Aorta (tissue), 5 donors: Measurements from ENCODE around the gene TET2. TPM values are rescaled to one million over a fixed set of nuclear protein-coding genes. Genes with fewer than 3 reads are reported as not detected.

Experiments
- ATAC-seq: fragments of 200-7000 bp; cut with Tn5 transposase; one replicate; pipeline ENCODE4 v1.9.1; 2022; ENCODE audit warnings: moderate library complexity; ENCODE audit not compliant: low FRiP score
- DNase-seq, 2 donors: peaks; one replicate each; pipeline ENCODE4 v3.0.0-alpha.2; 2020
- H3K27ac ChIP-seq, 2 donors: one replicate each; pipeline ENCODE4 v1.5.1; 2013; ENCODE audit warnings: low read length in 2 of 2, mild to moderate bottlenecking in 2 of 2, moderate library complexity in 2 of 2, control low read depth in 1 of 2, inconsistent platforms in 1 of 2, low read depth in 1 of 2
- H3K27me3 ChIP-seq, 2 donors: one replicate each; pipeline ENCODE4 v1.6.1; 2013; ENCODE audit warnings: control low read depth in 1 of 2, low read length in 1 of 2, mild to moderate bottlenecking in 1 of 2, moderate library complexity in 1 of 2; ENCODE audit not compliant: insufficient read depth in 2 of 2, control insufficient read depth in 1 of 2
- H3K36me3 ChIP-seq, 2 donors: one replicate each; pipeline ENCODE4 v1.6.1; 2013; ENCODE audit warnings: control low read depth in 1 of 2, low read length in 1 of 2, mild to moderate bottlenecking in 1 of 2; ENCODE audit not compliant: insufficient read depth in 2 of 2, control insufficient read depth in 1 of 2
- H3K4me1 ChIP-seq, 2 donors: one replicate each; pipeline ENCODE4 v1.6.1; 2013; ENCODE audit warnings: low read length in 2 of 2, control low read depth in 1 of 2, mild to moderate bottlenecking in 1 of 2, moderate library complexity in 1 of 2; ENCODE audit not compliant: insufficient read depth in 2 of 2, control insufficient read depth in 1 of 2
- H3K4me3 ChIP-seq, 2 donors: one replicate each; pipeline ENCODE4 v1.5.1; 2013; ENCODE audit warnings: low read length in 2 of 2, control low read depth in 1 of 2, mild to moderate bottlenecking in 1 of 2
- H3K9me3 ChIP-seq: one replicate; pipeline ENCODE4 v1.6.1; 2013; ENCODE audit warnings: mild to moderate bottlenecking, low read length; ENCODE audit not compliant: control insufficient read depth
- WGBS, 2 donors: extraction: QIAGEN DNeasy Blood & Tissue Kit; methylation state at CpG; one replicate each; pipeline ENCODE4 v1.1.7; 2013; 5-methylcytosine and 5-hydroxymethylcytosine counted together
- intact Hi-C, 2 donors: fragments of 100-400 bp; cut with DNase I; formaldehyde crosslinking; loops; one replicate each; pipeline versions ENCODE4 v1.14.2 to v1.15.0; 2022
- polyA plus RNA-seq, 2 donors: library from polyadenylated mRNA; stranded (reverse); fragments of 200-250 nt; gene quantifications; one replicate each; pipeline ENCODE4 v1.2.3, GENCODE V29; 2013
- total RNA-seq, 2 donors: library from RNA; stranded (reverse); fragmentation: NEBNext Ultra II Directional; extraction: Animal tissue kit (Norgen Biotek cat#: 25700); gene quantifications; one replicate each; pipeline ENCODE4 v1.2.1, GENCODE V29; 2021
- donor health status: healthy with polysubstance abuse.
- donor health status: Bipolar disorder and iron deficiency.
- donor health status: DM: no; HTN: no; CAD: no.
- donor health status: DM: no; HTN: no; CAD: no.
- donor health status: DM: yes; HTN: yes; CAD: no.

TET2 gene
- total and polyA plus RNA-seq, 4 donors, result 2.0 to 40.9 (median 21.8) TPM

- H3K27ac ChIP-seq, result no peak overlapping the region
- DNase-seq, result no peak
- no peak for ATAC-seq
- intact Hi-C loops, result loop anchor here (10.0 kb wide), 1 partner anchor 102 kb away; the partner anchor contains the start of gene TET2 (in 2 of the 2)
- no peaks in the 10 kb centered on the region for H3K27me3 ChIP-seq
- WGBS, 2 donors, result 4 to 7% methylated on average over 1 of the region's 1 CpG
- no peak overlapping the region for H3K4me3 ChIP-seq
- H3K36me3 ChIP-seq, result peaks cover 0 to 4% of the 10 kb centered on the region in 2 donors
- no peaks in the 10 kb centered on the region for H3K9me3 ChIP-seq
- peaks cover 2% of the 10 kb centered on the region in 2 donors for H3K4me1 ChIP-seq
Observed at GRCh38 chr4:105246712-105247111, 100.0 kb downstream of the TET2 start.

- H3K27me3 ChIP-seq, result no peaks in the 10 kb centered on the region
- 52 to 58% methylated on average over 1 of the region's 1 CpG for WGBS, 2 donors
- intact Hi-C loops, result loop anchor here (10.0 kb wide), 1 partner anchor 104 kb away; the partner anchor contains the start of gene TET2 (in 2 of the 2)
- peaks cover 0 to 4% of the 10 kb centered on the region in 2 donors for H3K36me3 ChIP-seq
- peaks cover 0 to 2% of the 10 kb centered on the region in 2 donors for H3K4me1 ChIP-seq
- DNase-seq, result no peak
- H3K4me3 ChIP-seq, result no peak overlapping the region
- H3K27ac ChIP-seq, result no peak overlapping the region
- ATAC-seq, result no peak
- no peaks in the 10 kb centered on the region for H3K9me3 ChIP-seq
Observed at GRCh38 chr4:105248613-105249012, 101.9 kb downstream of the TET2 start.

GRCh38 chr4:105257817-105258495 is 111.3 kb downstream of the TET2 start:
- H3K4me3 ChIP-seq, result no peak overlapping the region
- DNase-seq (no peak), ATAC-seq (no peak)
- no peak overlapping the region for H3K27ac ChIP-seq
- no peaks in the 10 kb centered on the region for H3K9me3 ChIP-seq
- no peaks in the 10 kb centered on the region for H3K36me3 ChIP-seq
- H3K27me3 ChIP-seq, result no peaks in the 10 kb centered on the region
- 96 to 98% methylated on average over 1 of the region's 1 CpG for WGBS, 2 donors
- no peaks in the 10 kb centered on the region for H3K4me1 ChIP-seq
- intact Hi-C loops, result no loop called here

GRCh38 chr4:105265689-105266088 is 119.0 kb downstream of the TET2 start:
- WGBS, 2 donors, result 94 to 96% methylated on average over 2 of the region's 2 CpGs
- H3K36me3 ChIP-seq, result peaks cover 2 to 8% of the 10 kb centered on the region in 2 donors
- intact Hi-C loops, result no loop called here
- H3K27me3 ChIP-seq, result no peaks in the 10 kb centered on the region
- no peaks in the 10 kb centered on the region for H3K4me1 ChIP-seq
- no peaks in the 10 kb centered on the region for H3K9me3 ChIP-seq
- ATAC-seq (no peak), DNase-seq (no peak)
- no peak overlapping the region for H3K4me3 ChIP-seq
- H3K27ac ChIP-seq, result no peak overlapping the region

- Histone ChIP-seq H3K27me3 (no peaks in the 10 kb centered on the region), H3K36me3 (peaks cover 2 to 8% of the 10 kb centered on the region in 2 donors), H3K4me3 (no peak overlapping the region), H3K27ac (no peak overlapping the region), H3K9me3 (no peaks in the 10 kb centered on the region), H3K4me1 (no peaks in the 10 kb centered on the region)
- intact Hi-C loops, result no loop called here
- ATAC-seq (no peak), DNase-seq (no peak)
- 93 to 97% methylated on average over 3 of the region's 3 CpGs for WGBS, 2 donors
Observed at GRCh38 chr4:105267280-105267679, 120.6 kb downstream of the TET2 start.

GRCh38 chr4:105272002-105272401 is 125.3 kb downstream of the TET2 start:
- ATAC-seq (no peak), DNase-seq (no peak)
- no peaks in the 10 kb centered on the region for H3K27me3 ChIP-seq
- peaks cover 4 to 19% of the 10 kb centered on the region in 2 donors for H3K36me3 ChIP-seq
- H3K4me1 ChIP-seq, result no peaks in the 10 kb centered on the region
- 89 to 91% methylated on average over 1 of the region's 1 CpG for WGBS, 2 donors
- H3K27ac ChIP-seq, result no peak overlapping the region
- H3K9me3 ChIP-seq, result no peaks in the 10 kb centered on the region
- intact Hi-C loops, result no loop called here
- H3K4me3 ChIP-seq, result no peak overlapping the region

- Histone ChIP-seq H3K9me3 (no peaks in the 10 kb centered on the region), H3K27me3 (no peaks in the 10 kb centered on the region), H3K4me3 (no peak overlapping the region), H3K36me3 (peaks cover 4 to 19% of the 10 kb centered on the region in 2 donors), H3K27ac (no peak overlapping the region), H3K4me1 (no peaks in the 10 kb centered on the region)
- WGBS, 2 donors, result 88 to 89% methylated on average over 1 of the region's 1 CpG
- no peak for ATAC-seq
- intact Hi-C loops, result no loop called here
- no peak for DNase-seq
Observed at GRCh38 chr4:105273230-105273629, 126.6 kb downstream of the TET2 start.

GRCh38 chr4:105274090-105274489 is 127.4 kb downstream of the TET2 start:
- intact Hi-C loops, result no loop called here
- 7 to 15% methylated on average over 2 of the region's 2 CpGs for whole genome bisulfite sequencing, 2 donors
- H3K4me1 ChIP-seq, result no peaks in the 10 kb centered on the region
- H3K36me3 ChIP-seq, result peaks cover 4 to 19% of the 10 kb centered on the region in 2 donors
- no peaks in the 10 kb centered on the region for H3K9me3 ChIP-seq
- H3K4me3 ChIP-seq, result no peak overlapping the region
- DNase-seq (no peak), ATAC-seq (no peak)
- no peak overlapping the region for H3K27ac ChIP-seq
- no peaks in the 10 kb centered on the region for H3K27me3 ChIP-seq

GRCh38 chr4:105274504-105274903 is 127.8 kb downstream of the TET2 start:
- H3K4me3 ChIP-seq, result no peak overlapping the region
- no peak for DNase-seq
- H3K27me3 ChIP-seq, result no peaks in the 10 kb centered on the region
- 94 to 96% methylated on average over 1 of the region's 1 CpG for WGBS, 2 donors
- H3K9me3 ChIP-seq, result no peaks in the 10 kb centered on the region
- H3K4me1 ChIP-seq, result no peaks in the 10 kb centered on the region
- ATAC-seq, result no peak
- H3K36me3 ChIP-seq, result peaks cover 2 to 19% of the 10 kb centered on the region in 2 donors
- intact Hi-C loops, result no loop called here
- H3K27ac ChIP-seq, result no peak overlapping the region
